ENCODE data around the gene IL1R2. TPM values are rescaled to one million over a fixed set of nuclear protein-coding genes. Genes with fewer than 3 reads are reported as not detected.

Gene IL1R2
- total and polyA plus RNA-seq, 2 of the 13 experiments (the other 11 are each of a cell fraction or from before 2014, with no cell fraction given), result 3.6 to 7.3 TPM

DNA sequence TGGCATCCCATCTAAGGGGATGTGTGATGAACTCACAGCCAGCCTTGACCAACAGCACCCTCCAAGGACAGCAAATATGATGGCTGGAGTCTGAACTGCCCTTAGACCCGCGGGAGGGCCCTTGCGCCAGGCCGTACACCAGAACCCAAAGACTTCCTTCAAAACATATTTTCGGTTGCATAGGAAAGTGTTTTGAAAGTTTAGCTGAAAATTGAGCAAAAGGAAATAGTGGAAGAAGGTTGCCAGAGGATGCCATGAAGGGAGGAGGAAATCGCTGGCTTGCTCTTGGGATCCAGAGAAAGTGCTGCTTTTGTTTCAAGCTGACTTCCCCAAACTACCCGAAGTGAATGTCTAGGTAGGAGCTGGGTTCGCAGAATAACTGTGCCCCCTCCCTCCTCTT is 61.3 kb downstream of the IL1R2 start:
- DNase-seq (ENCODE audit: low spot score) (peak; percentile 30), FAIRE-seq (no peak), ATAC-seq (peak; percentile 46)
- Histone ChIP-seq H3K9ac (ENCODE audit: insufficient read depth, low read depth, low read length) (no peak overlapping the region), H3K36me3 (replicated peaks in 1 of 2; ENCODE audit: control insufficient read depth in 1 of 2, insufficient read depth in 2 of 2, low read length in 2 of 2) (no peaks in the 10 kb centered on the region), H3K4me1 (ENCODE audit: insufficient read depth, low read length) (peaks cover 89% of the 10 kb centered on the region), H3K9me3 (ENCODE audit: low read length) (no peaks in the 10 kb centered on the region), H4K20me1 (ENCODE audit: insufficient read depth, low read length) (no peaks in the 10 kb centered on the region), H3K27ac (ENCODE audit: extremely low read length, insufficient read depth, low read length) (no peak overlapping the region), H2AFZ (ENCODE audit: low read length) (no peak overlapping the region), H3K4me3 (replicated peaks in 1 of 3; ENCODE audit: insufficient read depth in 1 of 3, low read depth in 2 of 3, low read length in 3 of 3) (no peak overlapping the region), H3K27me3 (ENCODE audit: control insufficient read depth in 1 of 2, insufficient read depth in 2 of 2, low read length in 2 of 2) (no peaks in the 10 kb centered on the region), H3K4me2 (ENCODE audit: low read depth, low read length) (no peak overlapping the region), H3K79me2 (ENCODE audit: insufficient read depth, low read length) (no peaks in the 10 kb centered on the region)
- POLR2A ChIA-PET, result interaction anchor here (1.5 kb wide), 1 partner anchor 19 kb away, joined by 5 read pairs; no protein-coding TSS in a partner anchor
- intact Hi-C loops (cut with micrococcal nuclease; ENCODE audit: unreplicated experiment), result no loop called here
- CTCF ChIA-PET (ENCODE audit: low intra/inter-chr PET ratio, low total read pairs), result no interaction called here
- in situ Hi-C loops (cut with HindIII; ENCODE audit: extremely low pct_ligation_motif_present, low pct_unique_long_range_greater_than_20kb), result no loop called here
- BruUV-seq (replicated peaks), result no TSS peak
- 84% methylated on average over 8 of the region's 8 CpGs for WGBS (ENCODE audit: low lambda C conversion rate)
- TF ChIP-seq ZBTB4 (CRISPR knock-in tag; IDR thresholded peaks at IDR 0.05; ENCODE audit: borderline replicate concordance) (0 out of 2 replicates have a peak, but pooled peaks have one; percentile 72), ZMYM4 (CRISPR knock-in tag; IDR thresholded peaks at IDR 0.05) (peak; percentile 72), GMEB1 (CRISPR knock-in tag; IDR thresholded peaks at IDR 0.05; ENCODE audit: borderline replicate concordance) (no peak), ZNF788 (CRISPR knock-in tag; IDR thresholded peaks at IDR 0.05; ENCODE audit: borderline replicate concordance) (0 out of 2 replicates have a peak, but pooled peaks have one; percentile 49), ZNF615 (CRISPR knock-in tag; IDR thresholded peaks at IDR 0.05; ENCODE audit: borderline replicate concordance) (0 out of 2 replicates have a peak, but pooled peaks have one; percentile 57), STAG1 (CRISPR knock-in tag; IDR thresholded peaks at IDR 0.05) (peak; percentile 34; the same call in 1 of the 2 replicates), HMG20B (CRISPR knock-in tag; conservative IDR thresholded peaks at IDR 0.05) (no peak), ZNF639 (CRISPR knock-in tag; conservative IDR thresholded peaks at IDR 0.05) (no peak)
- TF ChIP-seq, protein P1, sequence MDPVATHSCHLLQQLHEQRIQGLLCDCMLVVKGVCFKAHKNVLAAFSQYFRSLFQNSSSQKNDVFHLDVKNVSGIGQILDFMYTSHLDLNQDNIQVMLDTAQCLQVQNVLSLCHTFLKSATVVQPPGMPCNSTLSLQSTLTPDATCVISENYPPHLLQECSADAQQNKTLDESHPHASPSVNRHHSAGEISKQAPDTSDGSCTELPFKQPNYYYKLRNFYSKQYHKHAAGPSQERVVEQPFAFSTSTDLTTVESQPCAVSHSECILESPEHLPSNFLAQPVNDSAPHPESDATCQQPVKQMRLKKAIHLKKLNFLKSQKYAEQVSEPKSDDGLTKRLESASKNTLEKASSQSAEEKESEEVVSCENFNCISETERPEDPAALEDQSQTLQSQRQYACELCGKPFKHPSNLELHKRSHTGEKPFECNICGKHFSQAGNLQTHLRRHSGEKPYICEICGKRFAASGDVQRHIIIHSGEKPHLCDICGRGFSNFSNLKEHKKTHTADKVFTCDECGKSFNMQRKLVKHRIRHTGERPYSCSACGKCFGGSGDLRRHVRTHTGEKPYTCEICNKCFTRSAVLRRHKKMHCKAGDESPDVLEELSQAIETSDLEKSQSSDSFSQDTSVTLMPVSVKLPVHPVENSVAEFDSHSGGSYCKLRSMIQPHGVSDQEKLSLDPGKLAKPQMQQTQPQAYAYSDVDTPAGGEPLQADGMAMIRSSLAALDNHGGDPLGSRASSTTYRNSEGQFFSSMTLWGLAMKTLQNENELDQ (CRISPR knock-in tag; IDR thresholded peaks at IDR 0.05; ENCODE audit: borderline replicate concordance), result no peak
- TF ChIP-seq, protein P2, sequence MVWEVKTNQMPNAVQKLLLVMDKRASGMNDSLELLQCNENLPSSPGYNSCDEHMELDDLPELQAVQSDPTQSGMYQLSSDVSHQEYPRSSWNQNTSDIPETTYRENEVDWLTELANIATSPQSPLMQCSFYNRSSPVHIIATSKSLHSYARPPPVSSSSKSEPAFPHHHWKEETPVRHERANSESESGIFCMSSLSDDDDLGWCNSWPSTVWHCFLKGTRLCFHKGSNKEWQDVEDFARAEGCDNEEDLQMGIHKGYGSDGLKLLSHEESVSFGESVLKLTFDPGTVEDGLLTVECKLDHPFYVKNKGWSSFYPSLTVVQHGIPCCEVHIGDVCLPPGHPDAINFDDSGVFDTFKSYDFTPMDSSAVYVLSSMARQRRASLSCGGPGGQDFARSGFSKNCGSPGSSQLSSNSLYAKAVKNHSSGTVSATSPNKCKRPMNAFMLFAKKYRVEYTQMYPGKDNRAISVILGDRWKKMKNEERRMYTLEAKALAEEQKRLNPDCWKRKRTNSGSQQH (CRISPR knock-in tag; IDR thresholded peaks at IDR 0.05; ENCODE audit: low read depth), result no peak
- TF ChIP-seq, protein P3, sequence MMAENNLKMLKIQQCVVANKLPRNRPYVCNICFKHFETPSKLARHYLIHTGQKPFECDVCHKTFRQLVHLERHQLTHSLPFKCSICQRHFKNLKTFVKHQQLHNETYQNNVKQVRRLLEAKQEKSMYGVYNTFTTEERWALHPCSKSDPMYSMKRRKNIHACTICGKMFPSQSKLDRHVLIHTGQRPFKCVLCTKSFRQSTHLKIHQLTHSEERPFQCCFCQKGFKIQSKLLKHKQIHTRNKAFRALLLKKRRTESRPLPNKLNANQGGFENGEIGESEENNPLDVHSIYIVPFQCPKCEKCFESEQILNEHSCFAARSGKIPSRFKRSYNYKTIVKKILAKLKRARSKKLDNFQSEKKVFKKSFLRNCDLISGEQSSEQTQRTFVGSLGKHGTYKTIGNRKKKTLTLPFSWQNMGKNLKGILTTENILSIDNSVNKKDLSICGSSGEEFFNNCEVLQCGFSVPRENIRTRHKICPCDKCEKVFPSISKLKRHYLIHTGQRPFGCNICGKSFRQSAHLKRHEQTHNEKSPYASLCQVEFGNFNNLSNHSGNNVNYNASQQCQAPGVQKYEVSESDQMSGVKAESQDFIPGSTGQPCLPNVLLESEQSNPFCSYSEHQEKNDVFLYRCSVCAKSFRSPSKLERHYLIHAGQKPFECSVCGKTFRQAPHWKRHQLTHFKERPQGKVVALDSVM (CRISPR knock-in tag; IDR thresholded peaks at IDR 0.05), result no peak
